Measurements from ENCODE around the gene ZNF324. TPM values are rescaled to one million over a fixed set of nuclear protein-coding genes. Genes with fewer than 3 reads are reported as not detected.

The ZNF324 gene
- total and polyA plus RNA-seq, 9 of the 15 experiments (the other 6 are each of a cell fraction or from before 2014, with no cell fraction given), result 0.92 to 16.4 (median 5.3) TPM

DNA sequence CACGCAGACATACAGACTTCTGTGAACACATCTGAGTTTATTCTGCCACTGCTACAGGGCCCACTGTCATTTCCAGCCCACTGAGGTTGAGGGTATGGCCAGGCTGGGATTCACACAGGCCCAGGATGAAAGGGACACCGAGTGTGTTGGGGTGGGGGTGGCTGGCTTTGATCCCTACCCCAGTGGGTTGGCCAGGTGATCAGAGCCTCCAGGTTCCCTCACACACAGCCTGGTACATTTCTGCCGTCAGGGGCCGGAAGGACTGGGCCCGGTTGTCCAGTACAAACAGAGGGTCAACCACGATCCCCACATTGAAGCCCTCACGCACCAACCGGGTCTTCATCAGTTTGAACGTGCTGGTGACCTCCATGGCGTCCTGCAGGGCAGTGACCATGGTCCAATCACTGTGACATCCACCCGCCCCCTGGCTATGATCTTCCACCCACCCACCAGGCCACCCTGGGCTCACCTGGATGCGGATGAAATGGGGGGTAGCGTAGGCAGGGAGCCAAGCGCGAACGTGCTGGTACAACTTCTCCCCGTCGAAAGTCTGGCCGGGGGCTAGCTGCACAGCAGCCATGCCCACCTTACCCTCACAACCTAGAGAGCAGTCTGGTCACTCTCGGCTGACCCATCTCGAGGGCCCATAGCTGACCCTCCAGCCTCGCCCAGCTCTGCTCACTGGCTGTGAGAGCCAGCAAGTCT lies 31.6 kb downstream of the ZNF324 start (continued):
- TF ChIP-seq NFIC (IDR thresholded peaks at IDR 0.05) (0 out of 2 replicates have a peak, but pooled peaks have one; percentile 13), KDM5B (IDR thresholded peaks at IDR 0.05; ENCODE audit: insufficient replicate concordance, low read depth, low read length) (no peak)
- TF ChIP-seq, protein P1, sequence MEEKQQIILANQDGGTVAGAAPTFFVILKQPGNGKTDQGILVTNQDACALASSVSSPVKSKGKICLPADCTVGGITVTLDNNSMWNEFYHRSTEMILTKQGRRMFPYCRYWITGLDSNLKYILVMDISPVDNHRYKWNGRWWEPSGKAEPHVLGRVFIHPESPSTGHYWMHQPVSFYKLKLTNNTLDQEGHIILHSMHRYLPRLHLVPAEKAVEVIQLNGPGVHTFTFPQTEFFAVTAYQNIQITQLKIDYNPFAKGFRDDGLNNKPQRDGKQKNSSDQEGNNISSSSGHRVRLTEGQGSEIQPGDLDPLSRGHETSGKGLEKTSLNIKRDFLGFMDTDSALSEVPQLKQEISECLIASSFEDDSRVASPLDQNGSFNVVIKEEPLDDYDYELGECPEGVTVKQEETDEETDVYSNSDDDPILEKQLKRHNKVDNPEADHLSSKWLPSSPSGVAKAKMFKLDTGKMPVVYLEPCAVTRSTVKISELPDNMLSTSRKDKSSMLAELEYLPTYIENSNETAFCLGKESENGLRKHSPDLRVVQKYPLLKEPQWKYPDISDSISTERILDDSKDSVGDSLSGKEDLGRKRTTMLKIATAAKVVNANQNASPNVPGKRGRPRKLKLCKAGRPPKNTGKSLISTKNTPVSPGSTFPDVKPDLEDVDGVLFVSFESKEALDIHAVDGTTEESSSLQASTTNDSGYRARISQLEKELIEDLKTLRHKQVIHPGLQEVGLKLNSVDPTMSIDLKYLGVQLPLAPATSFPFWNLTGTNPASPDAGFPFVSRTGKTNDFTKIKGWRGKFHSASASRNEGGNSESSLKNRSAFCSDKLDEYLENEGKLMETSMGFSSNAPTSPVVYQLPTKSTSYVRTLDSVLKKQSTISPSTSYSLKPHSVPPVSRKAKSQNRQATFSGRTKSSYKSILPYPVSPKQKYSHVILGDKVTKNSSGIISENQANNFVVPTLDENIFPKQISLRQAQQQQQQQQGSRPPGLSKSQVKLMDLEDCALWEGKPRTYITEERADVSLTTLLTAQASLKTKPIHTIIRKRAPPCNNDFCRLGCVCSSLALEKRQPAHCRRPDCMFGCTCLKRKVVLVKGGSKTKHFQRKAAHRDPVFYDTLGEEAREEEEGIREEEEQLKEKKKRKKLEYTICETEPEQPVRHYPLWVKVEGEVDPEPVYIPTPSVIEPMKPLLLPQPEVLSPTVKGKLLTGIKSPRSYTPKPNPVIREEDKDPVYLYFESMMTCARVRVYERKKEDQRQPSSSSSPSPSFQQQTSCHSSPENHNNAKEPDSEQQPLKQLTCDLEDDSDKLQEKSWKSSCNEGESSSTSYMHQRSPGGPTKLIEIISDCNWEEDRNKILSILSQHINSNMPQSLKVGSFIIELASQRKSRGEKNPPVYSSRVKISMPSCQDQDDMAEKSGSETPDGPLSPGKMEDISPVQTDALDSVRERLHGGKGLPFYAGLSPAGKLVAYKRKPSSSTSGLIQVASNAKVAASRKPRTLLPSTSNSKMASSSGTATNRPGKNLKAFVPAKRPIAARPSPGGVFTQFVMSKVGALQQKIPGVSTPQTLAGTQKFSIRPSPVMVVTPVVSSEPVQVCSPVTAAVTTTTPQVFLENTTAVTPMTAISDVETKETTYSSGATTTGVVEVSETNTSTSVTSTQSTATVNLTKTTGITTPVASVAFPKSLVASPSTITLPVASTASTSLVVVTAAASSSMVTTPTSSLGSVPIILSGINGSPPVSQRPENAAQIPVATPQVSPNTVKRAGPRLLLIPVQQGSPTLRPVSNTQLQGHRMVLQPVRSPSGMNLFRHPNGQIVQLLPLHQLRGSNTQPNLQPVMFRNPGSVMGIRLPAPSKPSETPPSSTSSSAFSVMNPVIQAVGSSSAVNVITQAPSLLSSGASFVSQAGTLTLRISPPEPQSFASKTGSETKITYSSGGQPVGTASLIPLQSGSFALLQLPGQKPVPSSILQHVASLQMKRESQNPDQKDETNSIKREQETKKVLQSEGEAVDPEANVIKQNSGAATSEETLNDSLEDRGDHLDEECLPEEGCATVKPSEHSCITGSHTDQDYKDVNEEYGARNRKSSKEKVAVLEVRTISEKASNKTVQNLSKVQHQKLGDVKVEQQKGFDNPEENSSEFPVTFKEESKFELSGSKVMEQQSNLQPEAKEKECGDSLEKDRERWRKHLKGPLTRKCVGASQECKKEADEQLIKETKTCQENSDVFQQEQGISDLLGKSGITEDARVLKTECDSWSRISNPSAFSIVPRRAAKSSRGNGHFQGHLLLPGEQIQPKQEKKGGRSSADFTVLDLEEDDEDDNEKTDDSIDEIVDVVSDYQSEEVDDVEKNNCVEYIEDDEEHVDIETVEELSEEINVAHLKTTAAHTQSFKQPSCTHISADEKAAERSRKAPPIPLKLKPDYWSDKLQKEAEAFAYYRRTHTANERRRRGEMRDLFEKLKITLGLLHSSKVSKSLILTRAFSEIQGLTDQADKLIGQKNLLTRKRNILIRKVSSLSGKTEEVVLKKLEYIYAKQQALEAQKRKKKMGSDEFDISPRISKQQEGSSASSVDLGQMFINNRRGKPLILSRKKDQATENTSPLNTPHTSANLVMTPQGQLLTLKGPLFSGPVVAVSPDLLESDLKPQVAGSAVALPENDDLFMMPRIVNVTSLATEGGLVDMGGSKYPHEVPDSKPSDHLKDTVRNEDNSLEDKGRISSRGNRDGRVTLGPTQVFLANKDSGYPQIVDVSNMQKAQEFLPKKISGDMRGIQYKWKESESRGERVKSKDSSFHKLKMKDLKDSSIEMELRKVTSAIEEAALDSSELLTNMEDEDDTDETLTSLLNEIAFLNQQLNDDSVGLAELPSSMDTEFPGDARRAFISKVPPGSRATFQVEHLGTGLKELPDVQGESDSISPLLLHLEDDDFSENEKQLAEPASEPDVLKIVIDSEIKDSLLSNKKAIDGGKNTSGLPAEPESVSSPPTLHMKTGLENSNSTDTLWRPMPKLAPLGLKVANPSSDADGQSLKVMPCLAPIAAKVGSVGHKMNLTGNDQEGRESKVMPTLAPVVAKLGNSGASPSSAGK (IDR thresholded peaks at IDR 0.05), result no peak

Measured in K562 (cell line).